Fibroblast of villous mesenchyme (primary cell): ENCODE measurements around the gene NBAS. TPM values are rescaled to one million over a fixed set of nuclear protein-coding genes. Genes with fewer than 3 reads are reported as not detected.

Experiments
- DNase-seq: peaks from one replicate; pipeline ENCODE4 v3.0.0-alpha.2; 2010; ENCODE audit warnings: low read depth
- H3K4me3 ChIP-seq: 2 replicates; pipeline ENCODE4 v1.5.1; 2011; ENCODE audit warnings: low read depth, mild to moderate bottlenecking, low read length
- CTCF ChIP-seq: IDR thresholded peaks from 2 replicates; pipeline ENCODE4 v1.5.1; 2012; ENCODE audit warnings: low read depth, mild to moderate bottlenecking, low read length; ENCODE audit not compliant: insufficient read depth
- total RNA-seq: library from RNA; depleted of rRNA; stranded (reverse); fragments of >200 nt; gene quantifications from 2 replicates; pipeline ENCODE4 v1.2.3, GENCODE V29; 2012

NBAS gene
- total RNA-seq, 1 donor, result 109 TPM

GRCh38 chr2:15385184-15385583 lies 175.9 kb downstream of the NBAS start:
- H3K4me3 ChIP-seq, result no peak overlapping the region
- DNase-seq, result no peak
- no peak for TF ChIP-seq CTCF

- TF ChIP-seq CTCF, result no peak
- no peak for DNase-seq
- no peak overlapping the region for H3K4me3 ChIP-seq
Measured at GRCh38 chr2:15383695-15384350, 177.3 kb downstream of the NBAS start.

- H3K4me3 ChIP-seq, result no peak overlapping the region
- no peak for DNase-seq
- TF ChIP-seq CTCF, result no peak
Measured at GRCh38 chr2:15378148-15378908, 182.8 kb downstream of the NBAS start.

GRCh38 chr2:15377202-15377601 lies 183.9 kb downstream of the NBAS start:
- TF ChIP-seq CTCF, result no peak

GRCh38 chr2:15372019-15372418 lies 189.1 kb downstream of the NBAS start:
- no peak for DNase-seq
- no peak for TF ChIP-seq CTCF
- H3K4me3 ChIP-seq, result no peak overlapping the region

More at GRCh38 chr2:15377202-15377601, 183.9 kb downstream of the NBAS start:
- H3K4me3 ChIP-seq, result no peak overlapping the region
- no peak for DNase-seq

- no peak for DNase-seq
- H3K4me3 ChIP-seq, result no peak overlapping the region
- TF ChIP-seq CTCF, result no peak
Measured at GRCh38 chr2:15369129-15369528, 192.0 kb downstream of the NBAS start.

- no peak for TF ChIP-seq CTCF
- DNase-seq, result no peak
- H3K4me3 ChIP-seq, result no peak overlapping the region
Measured at GRCh38 chr2:15367715-15368114, 193.4 kb downstream of the NBAS start.
